Tibial nerve (tissue), 4 donors: ENCODE measurements around the gene OR5AU1. TPM values are rescaled to one million over a fixed set of nuclear protein-coding genes. Genes with fewer than 3 reads are reported as not detected.

Experiments used
- DNase-seq, 2 donors: peaks; one replicate each; pipeline ENCODE4 v3.0.0-alpha.2; 2019; ENCODE audit warnings: low spot score in 2 of 2
- H3K27ac ChIP-seq, 4 donors: fragments of 200-600 bp; sonication (generic) in 3 of 4; one replicate each; pipeline ENCODE4 v1.5.1; 2017 to 2019; ENCODE audit warnings: mild to moderate bottlenecking in 1 of 4
- H3K27me3 ChIP-seq, 2 donors: fragments of 200-600 bp; sonication (generic) in 1 of 2; one replicate each; pipeline versions ENCODE4 v1.5.1 to v1.6.0; 2017 to 2019
- H3K36me3 ChIP-seq, 3 donors: fragments of 200-600 bp; sonication (generic); one replicate each; pipeline ENCODE4 v1.5.1; 2018 to 2019
- H3K4me1 ChIP-seq, 4 donors: fragments of 200-600 bp; sonication (generic) in 3 of 4; one replicate each; pipeline ENCODE4 v1.5.1; 2017 to 2019
- H3K4me3 ChIP-seq, 4 donors: fragments of 200-600 bp; sonication (generic) in 3 of 4; one replicate each; pipeline ENCODE4 v1.5.1; 2017 to 2019; ENCODE audit warnings: mild to moderate bottlenecking in 1 of 4, moderate library complexity in 1 of 4
- H3K9me3 ChIP-seq, 4 donors: fragments of 200-600 bp; sonication (generic) in 3 of 4; one replicate each; pipeline ENCODE4 v1.5.1; 2017 to 2019
- CTCF ChIP-seq, 5 experiments: fragments of 200-600 bp in 3 of 5; fragments of 450-650 bp in 2 of 5; sonication (generic) in 3 of 5; IDR thresholded peaks; one replicate each; pipeline ENCODE4 v1.5.1; 2016 to 2019; ENCODE audit warnings: antibody characterized with exemption in 5 of 5, mild to moderate bottlenecking in 3 of 5, moderate library complexity in 2 of 5
- EP300 ChIP-seq, 2 donors: sonication (generic); formaldehyde crosslinking; IDR thresholded peaks; one replicate each; pipeline ENCODE4 v1.6.1; 2017; ENCODE audit warnings: antibody characterized with exemption in 2 of 2, mild to moderate bottlenecking in 1 of 2
- POLR2A ChIP-seq, 2 donors: fragments of 450-650 bp; IDR thresholded peaks; one replicate each; pipeline ENCODE4 v1.6.1; 2017; ENCODE audit warnings: antibody characterized with exemption in 2 of 2, mild to moderate bottlenecking in 2 of 2, moderate library complexity in 2 of 2
- WGBS, 2 donors: methylation state at CpG; one replicate each; pipeline ENCODE4 v1.1.5; 2018; 5-methylcytosine and 5-hydroxymethylcytosine counted together
- total RNA-seq, 4 donors: library from RNA; depleted of rRNA; stranded (reverse); fragments of >200 nt; gene quantifications; one replicate each; pipeline ENCODE4 v1.1.0, GENCODE V29; 2016

The OR5AU1 gene
- total RNA-seq, 4 donors from 2014 or later: 0.39 TPM; not detected in 3

GRCh38 chr14:21108791-21109190 is 47.1 kb downstream of the OR5AU1 start:
- Histone ChIP-seq H3K9me3 (no peaks in the 10 kb centered on the region), H3K4me1 (peaks cover 0 to 34% (median 30%) of the 10 kb centered on the region in 4 donors), H3K27me3 (no peaks in the 10 kb centered on the region), H3K4me3 (no peak overlapping the region), H3K36me3 (no peaks in the 10 kb centered on the region), H3K27ac (no peak overlapping the region)
- DNase-seq: no peak
- TF ChIP-seq CTCF (IDR thresholded peaks at IDR 0.05) (no peak), POLR2A (IDR thresholded peaks at IDR 0.05) (no peak), EP300 (IDR thresholded peaks at IDR 0.05) (no peak)
- WGBS, 2 donors: 87 to 97% methylated on average over 4 of the region's 4 CpGs

GRCh38 chr14:21107283-21107800 is 48.5 kb downstream of the OR5AU1 start:
- H3K4me3 ChIP-seq: no peak overlapping the region
- H3K4me1 ChIP-seq: peaks cover 0 to 46% (median 36%) of the 10 kb centered on the region in 4 donors
- no peak for DNase-seq
- no peaks in the 10 kb centered on the region for H3K36me3 ChIP-seq
- WGBS, 2 donors: 35 to 42% methylated on average over 5 of the region's 5 CpGs
- H3K9me3 ChIP-seq: no peaks in the 10 kb centered on the region
- H3K27ac ChIP-seq: peak overlapping the region; percentile 64 to 100 (median 96)
- no peaks in the 10 kb centered on the region for H3K27me3 ChIP-seq
- TF ChIP-seq CTCF (IDR thresholded peaks at IDR 0.05) (no peak), EP300 (IDR thresholded peaks at IDR 0.05) (no peak), POLR2A (IDR thresholded peaks at IDR 0.05) (no peak)

GRCh38 chr14:21106498-21107282 is 49.2 kb downstream of the OR5AU1 start:
- 11 to 13% methylated on average over 11 of the region's 11 CpGs for WGBS, 2 donors
- Histone ChIP-seq H3K9me3 (no peaks in the 10 kb centered on the region), H3K4me3 (no peak overlapping the region), H3K27me3 (no peaks in the 10 kb centered on the region), H3K36me3 (no peaks in the 10 kb centered on the region), H3K4me1 (peaks cover 0 to 46% (median 36%) of the 10 kb centered on the region in 4 donors), H3K27ac (peak overlapping the region; percentile 64 to 100 (median 96))
- DNase-seq: peak; percentile 79 to 88
- TF ChIP-seq EP300 (IDR thresholded peaks at IDR 0.05): peak in 1 of 2 donors; percentile 27
- TF ChIP-seq POLR2A (IDR thresholded peaks at IDR 0.05): no peak
- peak; percentile 81 to 89 (median 88) for TF ChIP-seq CTCF (IDR thresholded peaks at IDR 0.05)

GRCh38 chr14:21106176-21106497 is 49.7 kb downstream of the OR5AU1 start:
- H3K4me3 ChIP-seq: no peak overlapping the region
- no peaks in the 10 kb centered on the region for H3K9me3 ChIP-seq
- peaks cover 0 to 46% (median 36%) of the 10 kb centered on the region in 4 donors for H3K4me1 ChIP-seq
- DNase-seq: no peak
- peak overlapping the region; percentile 64 to 100 (median 96) for H3K27ac ChIP-seq
- 46 to 59% methylated on average over 4 of the region's 4 CpGs for WGBS, 2 donors
- TF ChIP-seq CTCF (IDR thresholded peaks at IDR 0.05) (no peak), POLR2A (IDR thresholded peaks at IDR 0.05) (no peak), EP300 (IDR thresholded peaks at IDR 0.05) (no peak)
- no peaks in the 10 kb centered on the region for H3K27me3 ChIP-seq
- H3K36me3 ChIP-seq: no peaks in the 10 kb centered on the region

GRCh38 chr14:21105095-21105494 is 50.8 kb downstream of the OR5AU1 start:
- Histone ChIP-seq H3K4me1 (peaks cover 0 to 46% (median 36%) of the 10 kb centered on the region in 4 donors), H3K9me3 (no peaks in the 10 kb centered on the region), H3K36me3 (no peaks in the 10 kb centered on the region), H3K4me3 (no peak overlapping the region), H3K27ac (peak overlapping the region; percentile 92 to 100 (median 98)), H3K27me3 (no peaks in the 10 kb centered on the region)
- no peak for TF ChIP-seq POLR2A (IDR thresholded peaks at IDR 0.05)
- no peak for TF ChIP-seq EP300 (IDR thresholded peaks at IDR 0.05)
- TF ChIP-seq CTCF (IDR thresholded peaks at IDR 0.05): no peak
- 80 to 81% methylated on average over 8 of the region's 8 CpGs for WGBS, 2 donors
- no peak for DNase-seq
